IPS-18a (cell line): ENCODE data around the gene ELAVL3.
"Not testable (repeated sequence)": the region's sequence is repeated elsewhere in the genome, so short reads cannot be mapped to it uniquely, and the experiment has no call there.

Experiments
- H3K27ac ChIP-seq: one replicate; pipeline ENCODE4 v1.5.1; 2013; ENCODE audit warnings: low read length
- H3K27me3 ChIP-seq: one replicate; pipeline ENCODE4 v1.6.1; 2013; ENCODE audit warnings: mild to moderate bottlenecking, low read length; ENCODE audit not compliant: control insufficient read depth, insufficient read depth
- H3K36me3 ChIP-seq: one replicate; pipeline ENCODE4 v1.6.1; 2013; ENCODE audit warnings: low read depth, low read length; ENCODE audit not compliant: control insufficient read depth
- H3K4me1 ChIP-seq: one replicate; pipeline ENCODE4 v1.6.1; 2013; ENCODE audit warnings: low read depth, low read length; ENCODE audit not compliant: control insufficient read depth
- H3K4me3 ChIP-seq: one replicate; pipeline ENCODE4 v1.5.1; 2013; ENCODE audit warnings: low read length
- H3K9ac ChIP-seq: one replicate; pipeline ENCODE4 v1.6.1; 2013; ENCODE audit warnings: mild to moderate bottlenecking, low read length, moderate library complexity
- H3K9me3 ChIP-seq: one replicate; pipeline ENCODE4 v1.6.1; 2013; ENCODE audit warnings: low read depth, low read length; ENCODE audit not compliant: control insufficient read depth

Gene ELAVL3

GRCh38 chr19:11485245-11485837, 4.5 kb upstream of the ELAVL3 start:
- H3K9ac ChIP-seq = no peak overlapping the region
- H3K36me3 ChIP-seq = no peaks in the 10 kb centered on the region

GRCh38 chr19:11483366-11484111, 2.7 kb upstream of the ELAVL3 start:
- H3K9ac ChIP-seq = no peak overlapping the region
- H3K4me1 ChIP-seq = no peaks in the 10 kb centered on the region
- H3K27ac ChIP-seq = no peak overlapping the region
- no peak overlapping the region for H3K4me3 ChIP-seq
- no peaks in the 10 kb centered on the region for H3K9me3 ChIP-seq
- H3K27me3 ChIP-seq = peaks cover 33% of the 10 kb centered on the region
- no peaks in the 10 kb centered on the region for H3K36me3 ChIP-seq

More at GRCh38 chr19:11485245-11485837, 4.5 kb upstream of the ELAVL3 start:
- H3K27ac ChIP-seq = no peak overlapping the region
- H3K9me3 ChIP-seq = no peaks in the 10 kb centered on the region
- H3K4me3 ChIP-seq = no peak overlapping the region
- H3K4me1 ChIP-seq = no peaks in the 10 kb centered on the region
- H3K27me3 ChIP-seq = peaks cover 18% of the 10 kb centered on the region

- H3K9me3 ChIP-seq = no peaks in the 10 kb centered on the region
- H3K4me3 ChIP-seq = peak overlapping the region; percentile 42
- H3K9ac ChIP-seq = no peak overlapping the region
- H3K36me3 ChIP-seq = no peaks in the 10 kb centered on the region
- no peak overlapping the region for H3K27ac ChIP-seq
- peaks cover 34% of the 10 kb centered on the region for H3K27me3 ChIP-seq
- no peaks in the 10 kb centered on the region for H3K4me1 ChIP-seq
These were observed 1.7 kb upstream of the ELAVL3 start for GRCh38 chr19:11482384-11483050.

GRCh38 chr19:11481534-11482383, 913 bp upstream of the ELAVL3 start:
- Histone ChIP-seq H3K9me3 (no peaks in the 10 kb centered on the region), H3K9ac (no peak overlapping the region), H3K4me3 (peak overlapping the region; percentile 42), H3K27ac (no peak overlapping the region), H3K36me3 (no peaks in the 10 kb centered on the region), H3K4me1 (no peaks in the 10 kb centered on the region), H3K27me3 (peaks cover 34% of the 10 kb centered on the region)

GRCh38 chr19:11479898-11480714, 740 bp downstream of the ELAVL3 start:
- Histone ChIP-seq H3K4me1 (no peaks in the 10 kb centered on the region), H3K9ac (no peak overlapping the region), H3K4me3 (no peak overlapping the region), H3K27ac (no peak overlapping the region), H3K36me3 (no peaks in the 10 kb centered on the region), H3K9me3 (no peaks in the 10 kb centered on the region), H3K27me3 (peaks cover 34% of the 10 kb centered on the region)

GRCh38 chr19:11479090-11479897, 1.6 kb downstream of the ELAVL3 start:
- peak overlapping the region; percentile 43 for H3K4me3 ChIP-seq
- H3K4me1 ChIP-seq = no peaks in the 10 kb centered on the region
- H3K27me3 ChIP-seq = peaks cover 34% of the 10 kb centered on the region
- H3K36me3 ChIP-seq = no peaks in the 10 kb centered on the region
- no peak overlapping the region for H3K9ac ChIP-seq
- no peaks in the 10 kb centered on the region for H3K9me3 ChIP-seq
- H3K27ac ChIP-seq = no peak overlapping the region

- H3K27me3 ChIP-seq = peaks cover 34% of the 10 kb centered on the region
- no peaks in the 10 kb centered on the region for H3K9me3 ChIP-seq
- H3K4me3 ChIP-seq = peak overlapping the region; percentile 43
- no peak overlapping the region for H3K9ac ChIP-seq
- no peak overlapping the region for H3K27ac ChIP-seq
- no peaks in the 10 kb centered on the region for H3K36me3 ChIP-seq
- no peaks in the 10 kb centered on the region for H3K4me1 ChIP-seq
These were observed 2.4 kb downstream of the ELAVL3 start for GRCh38 chr19:11478167-11479089.

GRCh38 chr19:11475861-11476260, 5.0 kb downstream of the ELAVL3 start:
- H3K4me3 ChIP-seq = no peak overlapping the region
- no peaks in the 10 kb centered on the region for H3K9me3 ChIP-seq
- no peak overlapping the region for H3K27ac ChIP-seq
- peaks cover 21% of the 10 kb centered on the region for H3K27me3 ChIP-seq
- H3K36me3 ChIP-seq = no peaks in the 10 kb centered on the region
- no peaks in the 10 kb centered on the region for H3K4me1 ChIP-seq
- no peak overlapping the region for H3K9ac ChIP-seq

GRCh38 chr19:11475343-11475742, 5.5 kb downstream of the ELAVL3 start:
- not testable (repeated sequence) for H3K4me3 ChIP-seq, H3K4me1 ChIP-seq, H3K27ac ChIP-seq, H3K9ac ChIP-seq, H3K9me3 ChIP-seq, H3K36me3 ChIP-seq
- peaks cover 15% of the 10 kb centered on the region for H3K27me3 ChIP-seq
